SK-N-SH (cell line): ENCODE results near the gene YBX2.

Experiments
- CTCF ChIP-seq: fragments of 200-600 bp; sonication (generic); IDR thresholded peaks from 2 replicates; pipeline ENCODE4 v1.6.1; 2017; ENCODE audit warnings: antibody characterized with exemption, mild to moderate bottlenecking, moderate library complexity
- EZH2phosphoT487 ChIP-seq: fragments of 200-600 bp; sonication (generic); IDR thresholded peaks from 2 replicates; pipeline ENCODE4 v1.6.1; 2017; ENCODE audit warnings: low read depth, mixed run types, mild to moderate bottlenecking, antibody characterized with exemption, moderate library complexity, borderline replicate concordance
- FOXJ3 ChIP-seq: sonication (generic); formaldehyde crosslinking; IDR thresholded peaks from 2 replicates; pipeline ENCODE4 v1.5.1; 2020; ENCODE audit warnings: mild to moderate bottlenecking, missing genetic modification reagents
- GATA2 ChIP-seq: sonication (generic); formaldehyde crosslinking; IDR thresholded peaks from 2 replicates; pipeline ENCODE4 v1.5.0; 2020; ENCODE audit warnings: mild to moderate bottlenecking, missing genetic modification reagents
- JUND ChIP-seq: IDR thresholded peaks from 2 replicates; pipeline ENCODE4 v1.4.0; 2012
- MAX ChIP-seq: IDR thresholded peaks from 2 replicates; pipeline ENCODE4 v1.4.0; 2012; ENCODE audit warnings: low read depth
- POLR2AphosphoS5 ChIP-seq: IDR thresholded peaks from 2 replicates; pipeline ENCODE4 v1.6.1; 2012; ENCODE audit warnings: low read depth, low read length
- RXRA ChIP-seq: IDR thresholded peaks from 2 replicates; pipeline ENCODE4 v1.4.0; 2012; ENCODE audit warnings: low read depth, mild to moderate bottlenecking, borderline replicate concordance
- TAF1 ChIP-seq: IDR thresholded peaks from 2 replicates; pipeline ENCODE4 v1.6.1; 2012; ENCODE audit warnings: low read depth, mild to moderate bottlenecking, low read length, moderate library complexity, borderline replicate concordance
- TEAD4 ChIP-seq: IDR thresholded peaks from 2 replicates; pipeline ENCODE4 v1.4.0; 2012; ENCODE audit warnings: mild to moderate bottlenecking, borderline replicate concordance; ENCODE audit not compliant: insufficient read depth
- TF ChIP-seq, protein P1 (sequence below): IDR thresholded peaks from 2 replicates; pipeline ENCODE4 v1.4.0; 2012; ENCODE audit warnings: low read depth, borderline replicate concordance
- TF ChIP-seq, protein P2 (sequence below): IDR thresholded peaks from 2 replicates; pipeline ENCODE4 v1.6.1; 2012; ENCODE audit warnings: mild to moderate bottlenecking, low read depth, low read length, moderate library complexity

DNA sequence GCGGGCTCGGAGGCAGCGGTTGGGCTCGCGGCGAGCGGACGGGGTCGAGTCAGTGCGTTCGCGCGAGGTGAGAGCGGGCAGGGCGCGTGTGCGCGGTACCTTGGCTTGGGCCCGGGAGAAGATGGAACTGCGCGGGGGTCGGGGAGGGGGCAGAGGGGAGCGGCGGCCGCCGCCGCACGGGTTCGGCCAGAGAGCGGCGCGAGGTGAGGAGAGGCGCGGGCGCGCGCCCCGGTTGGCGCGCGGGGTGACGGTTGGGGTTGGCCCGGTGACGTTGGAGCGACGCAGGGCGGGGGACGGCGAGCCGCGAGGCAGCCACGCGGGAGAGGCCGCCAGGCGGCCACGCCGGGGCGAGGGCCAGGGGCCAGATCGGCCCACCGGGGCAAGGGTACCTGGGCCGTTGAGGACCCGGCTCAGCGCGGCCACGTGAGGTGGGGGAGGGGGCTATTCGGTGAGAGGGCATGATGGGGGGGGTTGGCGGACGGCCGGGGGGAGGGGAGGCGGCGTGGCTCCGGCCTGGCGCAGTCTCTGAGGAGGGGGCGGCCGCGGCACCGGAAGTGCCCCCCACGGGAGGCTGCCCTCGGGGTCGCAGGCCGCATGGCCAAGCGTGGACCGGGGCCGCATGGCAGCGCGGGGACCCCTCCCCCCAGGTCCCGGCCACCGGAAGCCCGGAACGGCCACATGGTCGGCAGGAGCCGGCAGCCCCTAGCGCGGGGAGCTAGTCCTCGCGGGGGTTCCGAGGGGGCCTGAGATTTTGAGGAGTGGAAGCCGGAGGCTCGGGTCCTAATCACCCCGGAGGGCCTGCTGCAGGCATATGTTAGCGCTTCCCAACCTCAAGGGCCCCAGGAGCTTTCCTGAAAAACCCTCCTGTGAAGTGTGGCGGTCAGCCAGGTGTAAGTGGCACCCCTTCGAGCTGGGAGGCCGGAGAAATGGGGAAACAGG is 13.5 kb upstream of the YBX2 start:
- TF ChIP-seq CTCF (no peak), JUND (no peak), POLR2AphosphoS5 (no peak; the same call in 1 of the 2 replicates), TEAD4 (no peak), GATA2 (CRISPR knock-in tag) (no peak), TAF1 (no peak), RXRA (no peak), EZH2phosphoT487 (no peak), FOXJ3 (CRISPR knock-in tag) (no peak), MAX (peak; percentile 78)
- TF ChIP-seq, protein P1, sequence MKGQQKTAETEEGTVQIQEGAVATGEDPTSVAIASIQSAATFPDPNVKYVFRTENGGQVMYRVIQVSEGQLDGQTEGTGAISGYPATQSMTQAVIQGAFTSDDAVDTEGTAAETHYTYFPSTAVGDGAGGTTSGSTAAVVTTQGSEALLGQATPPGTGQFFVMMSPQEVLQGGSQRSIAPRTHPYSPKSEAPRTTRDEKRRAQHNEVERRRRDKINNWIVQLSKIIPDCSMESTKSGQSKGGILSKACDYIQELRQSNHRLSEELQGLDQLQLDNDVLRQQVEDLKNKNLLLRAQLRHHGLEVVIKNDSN = no peak
- TF ChIP-seq, protein P2, sequence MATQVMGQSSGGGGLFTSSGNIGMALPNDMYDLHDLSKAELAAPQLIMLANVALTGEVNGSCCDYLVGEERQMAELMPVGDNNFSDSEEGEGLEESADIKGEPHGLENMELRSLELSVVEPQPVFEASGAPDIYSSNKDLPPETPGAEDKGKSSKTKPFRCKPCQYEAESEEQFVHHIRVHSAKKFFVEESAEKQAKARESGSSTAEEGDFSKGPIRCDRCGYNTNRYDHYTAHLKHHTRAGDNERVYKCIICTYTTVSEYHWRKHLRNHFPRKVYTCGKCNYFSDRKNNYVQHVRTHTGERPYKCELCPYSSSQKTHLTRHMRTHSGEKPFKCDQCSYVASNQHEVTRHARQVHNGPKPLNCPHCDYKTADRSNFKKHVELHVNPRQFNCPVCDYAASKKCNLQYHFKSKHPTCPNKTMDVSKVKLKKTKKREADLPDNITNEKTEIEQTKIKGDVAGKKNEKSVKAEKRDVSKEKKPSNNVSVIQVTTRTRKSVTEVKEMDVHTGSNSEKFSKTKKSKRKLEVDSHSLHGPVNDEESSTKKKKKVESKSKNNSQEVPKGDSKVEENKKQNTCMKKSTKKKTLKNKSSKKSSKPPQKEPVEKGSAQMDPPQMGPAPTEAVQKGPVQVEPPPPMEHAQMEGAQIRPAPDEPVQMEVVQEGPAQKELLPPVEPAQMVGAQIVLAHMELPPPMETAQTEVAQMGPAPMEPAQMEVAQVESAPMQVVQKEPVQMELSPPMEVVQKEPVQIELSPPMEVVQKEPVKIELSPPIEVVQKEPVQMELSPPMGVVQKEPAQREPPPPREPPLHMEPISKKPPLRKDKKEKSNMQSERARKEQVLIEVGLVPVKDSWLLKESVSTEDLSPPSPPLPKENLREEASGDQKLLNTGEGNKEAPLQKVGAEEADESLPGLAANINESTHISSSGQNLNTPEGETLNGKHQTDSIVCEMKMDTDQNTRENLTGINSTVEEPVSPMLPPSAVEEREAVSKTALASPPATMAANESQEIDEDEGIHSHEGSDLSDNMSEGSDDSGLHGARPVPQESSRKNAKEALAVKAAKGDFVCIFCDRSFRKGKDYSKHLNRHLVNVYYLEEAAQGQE = no peak
